Adrenal gland (tissue), 5 donors: ENCODE data around the gene GPC5.

Experiments
- CTCF ChIP-seq, 6 experiments: fragments of 450-650 bp in 4 of 6; fragments of 200-600 bp in 2 of 6; sonication (generic) in 1 of 6; IDR thresholded peaks; 1 replicate in 5 of 6; 2 replicates in 1 of 6; pipeline versions ENCODE4 v1.5.1 to v1.8.0; 2016 to 2021; ENCODE audit warnings: antibody characterized with exemption in 6 of 6, mild to moderate bottlenecking in 2 of 6, moderate library complexity in 1 of 6
- POLR2A ChIP-seq, 2 donors: fragments of 450-650 bp; IDR thresholded peaks; one replicate each; pipeline ENCODE4 v1.6.1; 2017; ENCODE audit warnings: antibody characterized with exemption in 2 of 2, mild to moderate bottlenecking in 2 of 2, moderate library complexity in 1 of 2
- donor health status: DM: no; HTN: no; CAD: no.

- no peak for TF ChIP-seq CTCF (IDR thresholded peaks at IDR 0.05)
- no peak for TF ChIP-seq POLR2A (IDR thresholded peaks at IDR 0.05)
Measured at GRCh38 chr13:91804724-91805123, 406.3 kb downstream of the GPC5 start.
